HG02938 (cell line): Measurements from ENCODE around the gene UBALD1.
A peak's percentile ranks its signal among the peaks of the same experiment; 100 is the strongest.

Experiments
- ATAC-seq: cut with Tn5 transposase; IDR thresholded peaks from one replicate; pipeline ENCODE4 v1.9.1; 2021; ENCODE audit warnings: mild to moderate bottlenecking, moderate library complexity; ENCODE audit not compliant: unreplicated experiment

Gene UBALD1

GRCh38 chr16:4616047-4616811, 1.5 kb upstream of the UBALD1 start:
- peak; percentile 81 for ATAC-seq

DNA sequence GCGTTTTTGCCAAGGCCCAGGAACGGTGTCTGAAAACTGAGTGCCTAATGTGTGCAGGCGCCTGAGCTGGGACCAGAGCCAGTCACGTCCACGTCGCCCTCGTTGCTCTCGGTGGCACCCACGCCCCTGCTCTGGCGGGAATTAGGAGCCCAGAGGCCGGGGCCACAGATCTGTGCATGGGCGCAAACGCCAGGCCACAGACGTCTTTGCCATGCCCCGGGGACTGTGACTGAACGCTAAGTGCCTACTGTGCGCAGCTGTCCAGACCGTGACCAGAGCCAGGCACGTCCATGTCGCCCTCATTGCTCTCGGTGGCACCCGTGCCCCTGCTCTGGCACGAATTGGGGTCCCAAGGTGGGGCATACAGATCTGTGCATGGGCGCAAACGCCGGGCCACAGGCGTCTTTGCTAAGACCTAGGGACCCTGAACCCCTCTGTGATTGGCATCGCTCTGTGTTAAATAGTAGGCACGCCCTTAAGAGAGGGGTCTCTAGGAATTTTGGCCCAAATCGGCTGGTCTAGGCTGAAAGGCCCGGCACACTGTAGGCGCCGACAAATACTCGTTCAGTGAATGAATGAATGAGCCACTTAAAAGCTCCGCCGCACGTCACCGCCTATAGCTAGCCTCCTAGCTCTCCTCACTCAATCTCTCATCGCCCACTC, 827 bp upstream of the UBALD1 start:
- ATAC-seq: no peak

DNA sequence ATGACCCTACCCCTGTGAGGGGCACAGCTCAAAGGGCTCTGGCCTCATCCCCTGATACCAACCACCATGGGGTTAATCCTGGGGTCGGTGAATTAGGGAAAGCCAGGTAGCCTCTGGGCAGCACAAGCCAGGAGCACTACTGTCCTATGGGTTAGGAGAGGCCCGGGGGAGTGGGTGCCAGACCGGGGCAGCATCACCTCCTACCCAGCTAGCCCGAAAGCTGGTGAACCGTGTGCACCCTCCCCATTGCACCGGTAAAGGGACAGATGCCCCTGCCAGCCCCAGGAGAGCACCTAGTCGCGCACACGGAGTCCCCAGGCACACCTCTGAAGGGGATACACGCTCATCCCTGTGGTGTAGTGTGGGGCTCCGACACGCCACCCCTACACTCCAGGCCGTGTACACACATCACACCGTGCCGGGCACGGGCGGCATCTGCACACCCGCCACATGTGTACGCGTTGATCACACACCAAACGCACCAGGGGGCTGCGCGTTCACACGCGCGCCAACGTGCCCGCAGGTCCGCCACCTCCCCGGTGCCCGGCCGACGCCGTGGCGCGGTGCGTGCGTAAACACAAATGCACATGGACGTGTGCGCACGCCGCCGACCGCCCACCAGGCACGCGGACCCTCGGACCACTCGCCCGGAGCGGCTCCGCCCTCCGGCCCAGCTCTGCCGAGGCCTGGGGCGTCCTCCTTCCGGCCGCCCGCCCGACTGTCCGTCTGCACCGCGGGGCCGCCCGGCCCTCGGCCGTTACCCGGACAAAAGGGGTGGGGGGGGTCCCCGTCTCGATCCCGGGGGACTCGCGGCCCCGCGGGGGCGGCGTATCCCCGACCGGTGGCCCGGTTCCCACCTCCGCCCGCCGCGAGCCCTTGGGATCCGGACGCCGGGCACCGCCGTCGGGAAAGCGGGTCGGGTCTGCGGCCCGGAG, 785 bp downstream of the UBALD1 start:
- no peak for ATAC-seq

DNA sequence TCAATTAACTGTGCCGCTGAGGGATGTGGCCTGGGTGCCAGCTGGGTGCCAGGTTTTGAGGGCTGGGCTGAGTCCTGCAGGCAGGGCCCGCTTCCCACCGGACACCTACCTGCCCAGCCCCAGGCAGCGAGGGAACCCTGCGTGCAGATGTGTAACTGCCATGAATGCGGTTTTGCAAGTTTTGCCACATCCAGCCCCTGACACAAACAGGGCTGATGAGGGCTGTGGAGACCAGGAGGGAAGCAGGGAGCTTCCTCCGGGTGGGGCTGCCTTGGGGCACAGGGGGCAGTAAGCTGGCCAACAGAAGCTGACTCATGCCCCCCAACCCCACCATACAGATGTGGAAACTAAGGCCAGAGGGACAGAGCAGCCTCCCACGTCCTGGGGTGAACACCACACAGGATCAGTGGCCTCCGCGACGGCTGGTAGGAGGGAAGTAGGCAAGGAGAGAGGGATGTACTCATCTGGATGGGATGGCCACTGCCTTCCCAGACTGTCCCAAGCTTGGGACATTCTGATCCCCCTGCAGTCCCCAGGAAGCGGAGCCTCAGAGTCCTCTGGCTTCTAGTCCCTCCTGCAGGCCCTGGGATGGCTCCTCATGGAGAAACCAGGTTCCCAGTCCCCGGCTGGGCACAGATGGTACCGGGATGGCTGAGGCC, 1.6 kb downstream of the UBALD1 start:
- no peak for ATAC-seq

DNA sequence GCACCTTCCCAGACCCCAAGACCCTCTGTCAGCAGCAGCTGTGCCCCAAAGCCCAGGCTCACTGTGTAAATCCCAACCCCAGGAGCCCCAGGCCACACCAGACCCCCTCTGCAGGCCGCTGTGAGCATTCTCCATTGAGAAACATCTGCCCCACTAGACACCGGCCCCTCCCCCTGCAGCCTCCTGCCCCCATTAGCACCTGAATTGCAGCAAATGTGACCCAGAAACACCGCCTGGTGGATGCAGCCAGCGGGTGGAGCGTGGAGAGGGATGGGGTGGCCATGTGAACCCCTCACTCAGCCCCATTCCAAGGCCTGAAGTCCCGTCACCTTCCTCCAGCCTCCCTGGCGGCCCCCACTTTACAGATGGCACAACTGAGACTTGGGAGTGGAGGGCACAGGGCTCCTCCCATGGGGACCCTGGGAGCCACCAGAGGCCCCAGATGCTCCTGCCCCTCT, 2.2 kb downstream of the UBALD1 start:
- no peak for ATAC-seq

GRCh38 chr16:4611337-4612021, 3.2 kb downstream of the UBALD1 start:
- ATAC-seq: no peak

DNA sequence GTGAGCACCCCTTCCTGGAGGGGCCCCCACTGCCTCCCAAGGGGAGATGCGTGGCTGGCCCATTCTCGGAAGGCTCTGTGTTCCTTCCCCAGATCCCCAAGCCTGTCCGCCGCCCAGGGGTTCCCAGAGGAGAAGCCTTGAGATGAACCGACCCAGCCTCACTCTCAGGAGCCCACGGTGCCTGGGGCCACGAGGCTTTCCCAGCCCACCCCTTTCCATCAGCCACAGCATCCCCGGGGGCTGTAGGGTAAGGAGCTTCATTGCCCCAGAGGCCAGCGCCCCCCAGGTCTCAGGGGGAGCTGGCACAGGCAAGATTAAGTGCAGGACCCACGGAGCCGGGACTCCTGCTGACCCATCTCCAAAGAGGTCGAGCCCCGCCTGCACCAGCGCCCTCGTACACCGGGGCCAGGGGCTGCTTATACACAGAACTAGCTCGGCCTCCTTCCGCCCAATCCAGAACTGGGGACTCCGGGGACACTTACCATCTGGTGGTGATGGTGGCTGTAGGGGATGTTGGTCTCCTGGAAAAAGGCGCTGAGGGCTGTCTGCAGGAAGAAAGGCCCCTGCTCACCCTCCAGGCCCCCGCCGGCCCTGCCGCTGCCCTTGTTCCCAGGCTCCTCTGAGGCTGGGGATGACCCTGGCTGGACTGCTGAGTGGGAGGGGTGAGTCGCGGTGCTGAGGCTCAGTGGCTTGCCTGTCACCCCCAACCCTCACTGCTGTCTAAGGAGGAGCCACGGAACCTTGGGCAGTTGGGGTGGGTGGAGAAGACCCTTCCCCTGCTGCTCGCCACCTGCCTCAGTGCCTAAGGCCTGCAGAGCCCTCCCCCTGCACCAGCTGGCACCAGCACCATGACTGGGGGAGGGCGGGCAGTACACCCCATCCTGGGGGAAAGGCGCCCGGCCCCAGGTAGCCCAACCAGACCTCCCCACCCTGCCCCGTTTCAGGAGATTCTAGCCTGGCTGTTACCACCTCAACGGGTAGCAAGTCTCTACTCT, 4.4 kb downstream of the UBALD1 start:
- ATAC-seq: no peak

DNA sequence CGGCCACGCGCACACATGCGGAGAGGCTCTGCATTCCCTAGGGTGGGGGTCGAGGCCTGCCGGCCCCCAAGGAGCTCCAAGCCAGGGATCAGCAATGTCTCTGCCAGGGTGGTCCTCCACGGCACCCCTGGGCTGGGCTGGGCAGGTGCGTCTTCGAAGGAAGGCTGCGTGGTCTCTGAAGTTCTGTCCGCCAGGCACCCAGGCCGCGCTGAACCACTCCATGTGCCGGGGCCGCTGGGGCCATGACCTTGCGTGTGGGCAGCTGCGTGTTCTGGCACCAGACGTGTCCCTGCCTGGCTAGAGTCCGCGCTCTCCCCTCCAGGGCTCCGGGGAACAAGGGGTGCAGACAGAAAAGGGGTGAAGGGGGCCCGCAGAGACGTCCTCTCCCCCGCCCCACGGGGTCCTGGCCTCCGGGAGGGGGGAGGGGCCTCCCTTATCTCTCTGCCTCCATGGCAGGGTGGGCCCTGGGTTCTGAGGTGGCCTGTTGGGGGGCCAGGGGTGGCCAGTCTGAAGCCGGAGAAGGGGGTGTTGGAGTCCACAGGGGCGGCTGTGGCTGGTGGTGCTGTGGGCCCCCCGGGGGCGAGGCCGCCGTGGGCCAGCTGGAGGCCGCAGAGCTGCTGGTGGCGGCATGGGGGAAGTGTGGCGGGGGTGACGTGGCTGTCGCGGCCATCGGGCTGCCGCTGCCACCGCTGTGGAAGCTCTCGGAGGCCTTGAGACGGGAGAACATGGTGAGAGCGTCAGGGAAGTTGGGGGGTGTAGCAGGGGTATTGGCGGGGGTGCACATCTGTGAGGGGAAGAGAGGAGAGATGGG, 5.3 kb downstream of the UBALD1 start:
- ATAC-seq: no peak

GRCh38 chr16:4608704-4608980, 6.0 kb downstream of the UBALD1 start:
- ATAC-seq: no peak

- no peak for ATAC-seq
These were observed 6.6 kb downstream of the UBALD1 start for GRCh38 chr16:4607841-4608703.

DNA sequence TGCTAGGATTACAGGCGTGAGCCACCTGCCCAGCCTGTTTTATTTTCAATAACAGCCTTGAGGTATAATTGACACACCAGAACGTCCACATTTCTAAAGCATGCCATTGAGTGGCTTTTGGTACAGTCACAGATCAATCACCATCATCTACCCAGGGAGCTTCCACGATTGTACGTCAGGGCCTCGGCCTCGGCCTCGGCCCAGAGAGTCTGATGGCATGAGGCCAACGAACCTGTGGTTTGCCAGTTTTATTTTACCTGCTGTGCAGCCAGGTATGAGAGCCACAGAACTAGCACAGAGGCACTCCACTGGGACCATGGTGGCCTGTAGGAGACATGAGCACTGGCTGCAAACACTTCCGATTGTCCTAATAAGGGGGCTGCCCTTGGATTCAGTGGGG, 8.3 kb downstream of the UBALD1 start:
- ATAC-seq: no peak

DNA sequence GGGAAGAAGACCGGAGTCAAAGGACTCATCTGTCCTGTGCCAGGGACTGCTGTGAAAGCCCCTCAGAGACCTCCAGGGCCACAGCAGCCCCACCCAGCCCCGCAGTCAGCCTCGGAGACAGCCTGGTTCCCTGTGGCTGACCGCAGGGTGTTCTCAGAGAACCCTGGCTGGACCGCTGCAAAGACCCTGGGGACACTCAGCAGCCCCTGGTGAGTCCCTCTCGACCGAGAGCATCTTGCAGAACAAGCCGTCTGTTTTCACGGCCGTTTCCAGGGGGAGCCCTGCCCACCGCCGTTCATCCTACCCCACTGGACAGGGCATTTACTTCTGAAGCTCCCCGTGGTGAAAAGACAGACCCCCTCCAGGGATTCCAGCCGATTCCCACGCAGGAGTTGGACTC, 10.3 kb downstream of the UBALD1 start:
- no peak for ATAC-seq

- no peak for ATAC-seq
These were observed 11.0 kb downstream of the UBALD1 start for GRCh38 chr16:4603624-4604170.

GRCh38 chr16:4602331-4602730, 12.4 kb downstream of the UBALD1 start:
- no peak for ATAC-seq

- no peak for ATAC-seq
These were observed 12.9 kb downstream of the UBALD1 start for GRCh38 chr16:4601864-4602186.

DNA sequence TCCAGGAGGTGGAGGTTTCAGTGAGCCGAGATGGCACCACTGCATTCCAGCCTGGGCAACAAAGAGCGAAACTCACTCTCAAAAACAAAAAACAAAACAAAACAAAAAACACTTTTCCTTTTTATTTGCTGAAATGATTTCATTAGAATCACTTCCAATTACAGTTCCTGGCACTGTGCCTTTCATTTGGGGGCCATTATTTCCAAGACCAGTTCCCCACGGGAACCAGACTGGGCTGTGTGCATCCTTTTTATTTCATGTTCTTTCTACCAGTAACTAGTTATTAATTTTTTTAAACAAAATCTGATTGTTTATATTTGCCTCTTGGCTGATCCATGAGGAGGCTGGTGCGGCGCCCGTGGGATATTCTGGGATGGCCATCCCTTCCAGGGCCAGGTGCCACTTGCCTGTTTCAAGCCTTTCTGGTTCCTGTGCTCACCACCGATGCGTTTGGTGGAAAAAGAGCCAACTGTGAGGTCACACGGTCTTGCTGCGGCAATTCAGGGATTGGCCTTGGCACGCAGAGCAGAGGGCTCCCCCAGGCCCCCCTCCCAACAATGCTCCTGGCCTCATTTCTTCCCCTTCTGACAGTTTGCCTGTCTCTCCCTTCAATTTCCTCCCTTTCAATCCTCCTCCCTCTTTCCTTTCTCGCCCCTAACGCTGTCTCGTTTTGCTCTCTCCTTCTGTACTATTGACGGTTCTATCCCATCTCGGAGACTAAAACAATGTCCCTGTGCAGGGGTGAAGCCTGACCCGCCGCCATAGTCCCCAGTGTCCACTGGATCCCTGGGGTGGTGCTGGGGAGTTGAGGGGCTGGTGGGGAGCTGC, 13.4 kb downstream of the UBALD1 start:
- no peak for ATAC-seq

GRCh38 chr16:4599545-4599944, 15.1 kb downstream of the UBALD1 start:
- ATAC-seq: no peak
